SK-N-SH treated with all-trans-retinoic acid at 6 μM for 48 hours (cell line): Measurements from ENCODE around the gene ZNF221.

Experiments
- CREB5 ChIP-seq: fragments of 250-450 bp; sonication (Bioruptor Pico); IDR thresholded peaks from 2 replicates; pipeline ENCODE4 v1.5.1; 2020; ENCODE audit warnings: low read depth, mild to moderate bottlenecking, moderate library complexity
- ESRRG ChIP-seq: fragments of 250-450 bp; sonication (Bioruptor Pico); IDR thresholded peaks from 2 replicates; pipeline ENCODE4 v1.6.1; 2021; ENCODE audit warnings: mild to moderate bottlenecking
- POU6F1 ChIP-seq: fragments of 250-450 bp; sonication (Bioruptor Pico); IDR thresholded peaks from 2 replicates; pipeline ENCODE4 v1.8.0; 2021; ENCODE audit warnings: low read depth, mild to moderate bottlenecking, moderate library complexity, borderline replicate concordance
- TOX ChIP-seq: fragments of 250-450 bp; sonication (Bioruptor Pico); IDR thresholded peaks from 2 replicates; pipeline ENCODE4 v1.8.0; 2021; ENCODE audit warnings: mild to moderate bottlenecking, moderate library complexity, borderline replicate concordance
- ZNF8 ChIP-seq: fragments of 450-650 bp; formaldehyde crosslinking; IDR thresholded peaks from 2 replicates; pipeline ENCODE4 v1.5.0; 2020; ENCODE audit warnings: mild to moderate bottlenecking, moderate library complexity

- TF ChIP-seq POU6F1 (CRISPR knock-in tag) = no peak
- no peak for TF ChIP-seq ZNF8
- no peak for TF ChIP-seq CREB5 (CRISPR knock-in tag)
- TF ChIP-seq TOX (CRISPR knock-in tag) = no peak
- no peak for TF ChIP-seq ESRRG
Observed at GRCh38 chr19:44007473-44007872, 56.4 kb downstream of the ZNF221 start.
